Left hindlimb (tissue), 1 donor: ENCODE measurements around the gene SLC16A10.
"Not testable (repeated sequence)": the region's sequence is repeated elsewhere in the genome, so short reads cannot be mapped to it uniquely, and the experiment has no call there.

Experiments used
- DNase-seq: peaks from one replicate; pipeline ENCODE4 v3.0.0-alpha.2; 2018

SLC16A10 gene, protein sequence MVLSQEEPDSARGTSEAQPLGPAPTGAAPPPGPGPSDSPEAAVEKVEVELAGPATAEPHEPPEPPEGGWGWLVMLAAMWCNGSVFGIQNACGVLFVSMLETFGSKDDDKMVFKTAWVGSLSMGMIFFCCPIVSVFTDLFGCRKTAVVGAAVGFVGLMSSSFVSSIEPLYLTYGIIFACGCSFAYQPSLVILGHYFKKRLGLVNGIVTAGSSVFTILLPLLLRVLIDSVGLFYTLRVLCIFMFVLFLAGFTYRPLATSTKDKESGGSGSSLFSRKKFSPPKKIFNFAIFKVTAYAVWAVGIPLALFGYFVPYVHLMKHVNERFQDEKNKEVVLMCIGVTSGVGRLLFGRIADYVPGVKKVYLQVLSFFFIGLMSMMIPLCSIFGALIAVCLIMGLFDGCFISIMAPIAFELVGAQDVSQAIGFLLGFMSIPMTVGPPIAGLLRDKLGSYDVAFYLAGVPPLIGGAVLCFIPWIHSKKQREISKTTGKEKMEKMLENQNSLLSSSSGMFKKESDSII

DNA sequence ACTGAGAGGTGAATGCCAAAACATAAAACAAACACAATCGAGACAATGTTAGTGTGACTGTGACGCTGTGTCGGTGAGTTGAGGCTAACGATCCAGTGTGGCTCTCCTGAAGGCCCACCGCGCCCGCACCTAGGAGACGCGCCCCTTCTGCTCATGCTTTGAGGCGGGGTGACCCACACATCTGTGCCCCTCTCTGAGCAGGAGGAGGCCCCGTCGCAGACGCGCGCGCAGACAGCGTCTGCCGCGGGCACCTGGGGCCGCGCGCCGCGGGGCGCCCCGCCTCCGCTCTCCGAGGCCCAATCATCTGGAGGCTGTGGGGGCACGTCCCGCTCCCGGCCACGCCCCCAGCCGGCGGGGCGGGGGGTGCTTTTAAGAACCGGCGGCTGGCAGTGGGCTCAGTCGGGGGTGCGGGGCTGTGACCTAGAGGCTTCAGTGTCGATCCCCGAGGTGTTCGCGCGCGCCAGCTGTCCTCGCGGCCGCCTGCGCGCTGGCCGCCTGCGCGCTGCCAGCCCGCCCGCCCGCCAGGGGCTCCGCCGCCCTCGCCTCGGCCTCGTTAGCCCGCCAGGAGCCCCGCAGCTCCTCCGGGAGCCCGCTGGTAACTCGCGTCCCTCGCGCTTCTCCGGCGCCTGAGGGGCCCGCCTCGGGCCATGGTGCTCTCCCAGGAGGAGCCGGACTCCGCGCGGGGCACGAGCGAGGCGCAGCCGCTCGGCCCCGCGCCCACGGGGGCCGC, at the start of gene SLC16A10:
Gene SLC16A10 (plus strand): TSS at position 398 of the 730 bp plus-strand sequence. CDS start 250 bp downstream, at position 648.
- peak; percentile 85 for DNase-seq

DNA sequence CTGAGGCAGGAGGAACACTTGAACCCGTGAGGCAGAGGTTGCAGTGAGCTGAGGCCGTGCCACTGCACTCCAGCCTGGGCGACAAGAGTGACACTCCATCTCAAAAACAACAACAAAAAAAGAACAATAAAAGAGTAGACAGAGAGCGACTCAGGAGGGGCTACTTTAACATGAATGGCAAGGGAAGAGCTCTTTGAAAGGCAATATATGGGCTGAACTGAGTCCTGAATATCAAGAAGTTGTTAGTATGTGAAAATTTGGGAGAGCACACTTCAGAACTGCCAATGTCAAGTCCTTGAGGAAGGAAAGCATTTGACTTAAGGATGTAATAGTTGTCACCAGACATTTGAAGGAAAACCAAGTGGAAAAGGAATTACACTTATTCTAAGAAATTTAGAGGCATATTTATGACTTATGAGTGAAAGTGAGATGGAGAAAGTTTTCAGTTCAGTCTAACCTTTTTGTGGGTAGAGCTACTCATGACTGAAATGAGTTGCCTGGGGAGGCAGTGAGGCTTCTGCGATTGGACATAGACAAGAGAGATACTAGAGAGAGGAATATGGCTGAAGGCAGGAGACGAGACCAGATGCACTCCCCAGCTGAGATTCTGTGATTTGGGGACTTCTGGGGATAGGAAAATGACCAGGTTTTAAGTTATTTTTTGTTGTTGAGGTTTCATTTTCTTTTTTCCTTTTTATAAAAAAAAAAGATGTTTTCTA, 48.6 kb upstream of the SLC16A10 start:
- no peak for DNase-seq

DNA sequence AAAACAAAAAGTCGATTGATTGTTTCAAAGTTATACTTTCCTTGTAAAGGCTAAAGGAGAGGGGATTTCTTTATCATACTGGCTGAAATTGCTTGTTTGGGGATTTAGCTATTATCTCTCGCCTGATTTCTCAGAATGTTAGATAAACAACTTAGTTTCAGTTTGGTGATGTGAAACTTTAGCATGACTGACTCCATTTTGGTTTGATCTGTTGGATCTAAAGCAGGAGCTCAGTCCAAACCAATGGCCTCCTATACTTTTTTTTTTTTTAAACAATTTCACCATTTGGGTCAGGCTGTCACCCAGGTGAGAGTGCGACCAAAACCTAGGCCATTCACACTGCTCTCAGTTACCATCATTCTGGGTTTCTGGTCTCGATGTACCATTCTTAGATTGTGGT, 45.4 kb upstream of the SLC16A10 start:
- no peak for DNase-seq

DNA sequence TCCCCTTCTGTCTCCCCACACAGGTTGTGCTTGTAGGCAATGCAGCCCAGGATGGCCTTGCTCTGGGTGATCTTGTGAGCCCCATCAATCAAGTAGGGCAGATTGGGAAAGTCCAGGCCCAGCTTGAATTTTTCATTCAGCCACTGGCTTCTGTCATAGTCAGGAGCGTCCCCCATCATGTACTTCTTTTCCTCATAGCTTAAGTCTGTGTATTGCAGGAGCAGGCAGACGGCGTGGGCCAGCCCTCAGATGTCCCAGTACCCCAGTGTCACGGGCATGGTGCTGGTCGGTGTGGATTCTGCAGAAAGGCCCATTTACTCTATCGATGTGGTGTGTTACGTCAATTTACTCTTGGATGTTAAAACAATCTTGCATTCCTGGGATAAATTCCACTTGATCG, 40.1 kb upstream of the SLC16A10 start:
- no peak for DNase-seq

DNA sequence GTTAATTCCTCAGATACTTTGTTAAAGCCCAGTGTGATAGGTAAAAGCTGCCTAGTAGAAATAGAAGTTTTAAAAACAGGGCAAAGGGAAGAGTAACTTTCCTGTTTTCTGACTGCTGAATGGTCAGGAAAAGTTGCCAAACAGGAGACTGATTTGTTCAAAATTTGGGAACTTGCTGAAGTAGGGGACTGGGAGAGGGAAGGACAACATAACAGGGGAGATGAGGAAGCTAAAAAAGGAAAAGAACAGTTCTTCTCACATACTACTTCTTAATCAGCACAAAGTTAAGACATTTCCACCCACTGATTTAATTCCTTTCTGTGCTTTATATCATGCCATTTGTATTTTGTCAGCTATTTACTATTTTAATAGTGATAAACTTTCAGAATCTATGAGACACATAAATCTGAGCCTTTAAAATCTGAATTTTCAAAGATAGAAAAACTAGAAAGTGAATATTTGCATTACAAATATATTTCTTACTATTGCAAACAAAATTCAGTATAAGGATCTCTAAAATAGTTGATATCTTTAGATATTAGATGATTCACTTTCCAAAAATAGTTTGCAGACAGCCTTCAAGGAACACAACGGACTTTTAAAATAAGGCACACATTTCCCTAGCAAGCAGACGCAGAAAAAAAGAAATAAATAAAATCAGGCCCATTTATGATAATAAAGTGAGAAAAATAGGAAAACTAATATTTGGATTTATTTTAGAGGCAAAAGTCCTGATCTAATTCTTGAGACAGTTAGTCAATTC, 36.9 kb upstream of the SLC16A10 start:
- DNase-seq: no peak

DNA sequence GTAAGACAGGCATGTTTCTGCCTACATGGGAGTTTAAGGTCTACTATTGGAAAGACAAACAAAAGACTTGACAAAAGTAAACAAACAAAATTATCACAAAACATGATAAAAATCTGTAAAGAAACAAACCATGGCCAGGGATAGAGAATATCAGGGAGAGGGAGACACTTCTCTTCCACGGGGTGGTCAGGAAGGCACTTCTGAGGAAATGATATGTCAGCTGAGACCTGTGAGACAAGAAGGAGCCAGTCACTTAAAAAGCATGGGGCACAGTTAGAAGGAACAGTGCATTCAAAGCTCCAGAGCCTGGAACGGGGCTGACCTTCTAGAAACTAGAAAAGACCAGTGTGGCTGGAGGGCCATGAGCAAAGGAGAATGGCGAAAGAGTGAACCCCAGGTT, 35.1 kb upstream of the SLC16A10 start:
- DNase-seq: no peak

DNA sequence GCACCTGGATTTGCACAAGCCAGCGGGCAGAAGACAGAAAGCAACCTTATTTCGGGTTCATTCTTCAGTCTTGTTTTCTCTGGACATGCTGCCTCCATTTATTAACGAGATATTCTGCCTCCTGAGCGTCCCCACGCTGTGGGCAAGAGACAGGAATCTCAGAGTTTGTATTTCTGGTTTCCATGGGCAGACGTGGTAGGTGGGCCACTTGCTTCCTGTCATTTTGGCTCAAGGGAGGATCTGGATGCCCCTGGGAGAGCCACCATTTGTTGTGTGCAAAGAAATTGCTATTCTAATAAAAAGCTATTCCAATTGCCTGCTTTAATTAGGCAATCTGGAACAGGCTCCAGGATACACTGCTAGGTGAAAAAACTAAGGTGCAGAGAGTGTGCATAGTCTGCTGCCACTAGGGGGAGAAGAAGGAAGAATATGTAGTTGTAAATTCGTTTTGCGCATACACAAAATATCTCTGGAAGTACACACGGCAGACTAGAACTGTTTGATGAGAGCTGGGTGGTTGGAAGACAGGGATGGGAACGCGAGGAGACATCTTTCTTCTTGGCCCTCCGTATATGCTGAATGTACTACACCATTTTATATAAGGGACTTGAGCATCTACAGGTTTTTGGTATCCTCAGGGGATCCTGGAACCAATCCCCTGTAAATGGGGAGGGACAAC, 30.1 kb upstream of the SLC16A10 start:
- DNase-seq: no peak

DNA sequence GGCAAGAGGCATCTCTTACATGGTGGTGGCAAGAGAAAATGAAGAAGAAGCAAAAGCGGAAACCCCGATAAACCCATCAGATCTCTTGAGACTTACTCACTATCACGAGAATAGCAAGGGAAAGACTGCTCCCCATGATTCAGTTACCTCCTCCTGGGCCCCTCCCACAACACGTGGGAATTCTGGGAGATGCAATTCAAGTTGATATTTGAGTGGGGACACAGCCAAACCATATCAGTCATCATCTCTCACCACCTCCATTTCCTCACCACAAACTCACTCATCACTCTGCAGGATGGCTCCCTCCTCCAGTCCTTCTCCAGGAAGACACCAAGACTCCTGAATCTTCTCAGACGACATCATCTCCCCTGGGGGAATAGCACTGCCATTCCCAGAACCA, 25.8 kb upstream of the SLC16A10 start:
- no peak for DNase-seq

DNA sequence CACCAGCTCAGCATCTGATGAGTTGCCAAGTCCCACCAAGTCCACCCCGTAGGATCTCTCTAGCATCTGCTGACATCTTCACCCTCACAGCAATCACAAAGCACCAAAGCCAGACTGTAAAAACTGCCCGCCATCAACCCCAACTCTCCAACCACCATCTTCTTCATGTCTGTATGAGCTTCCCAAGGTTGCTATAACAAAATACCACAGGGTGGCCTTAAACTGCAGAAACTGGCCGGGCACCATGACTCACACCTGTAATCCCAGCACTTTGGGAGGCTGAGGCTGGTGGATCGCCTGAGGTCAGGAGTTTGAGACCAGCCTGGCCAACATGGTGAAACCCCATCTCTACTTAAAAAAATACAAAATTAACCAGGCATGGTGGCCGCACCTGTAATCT, 25.3 kb upstream of the SLC16A10 start:
- DNase-seq: not testable (repeated sequence)

DNA sequence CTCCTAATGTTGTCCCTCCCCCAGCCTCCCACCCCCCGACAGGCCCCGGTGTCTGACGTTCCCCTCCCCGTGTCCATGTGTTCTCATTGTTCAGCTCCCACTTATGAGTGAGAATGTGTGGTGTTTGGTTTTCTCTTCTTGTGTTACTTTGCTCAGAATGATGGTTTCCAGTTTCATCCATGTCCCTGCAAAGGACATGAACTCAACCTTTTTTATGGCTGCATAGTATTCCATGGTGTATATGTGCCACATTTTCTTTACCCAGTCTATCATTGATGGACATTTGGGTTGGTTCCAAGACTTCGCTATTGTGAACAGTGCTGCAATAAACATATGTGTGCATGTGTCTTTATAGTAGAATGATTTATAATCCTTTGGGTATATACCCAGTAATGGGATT, 24.4 kb upstream of the SLC16A10 start:
- not testable (repeated sequence) for DNase-seq

DNA sequence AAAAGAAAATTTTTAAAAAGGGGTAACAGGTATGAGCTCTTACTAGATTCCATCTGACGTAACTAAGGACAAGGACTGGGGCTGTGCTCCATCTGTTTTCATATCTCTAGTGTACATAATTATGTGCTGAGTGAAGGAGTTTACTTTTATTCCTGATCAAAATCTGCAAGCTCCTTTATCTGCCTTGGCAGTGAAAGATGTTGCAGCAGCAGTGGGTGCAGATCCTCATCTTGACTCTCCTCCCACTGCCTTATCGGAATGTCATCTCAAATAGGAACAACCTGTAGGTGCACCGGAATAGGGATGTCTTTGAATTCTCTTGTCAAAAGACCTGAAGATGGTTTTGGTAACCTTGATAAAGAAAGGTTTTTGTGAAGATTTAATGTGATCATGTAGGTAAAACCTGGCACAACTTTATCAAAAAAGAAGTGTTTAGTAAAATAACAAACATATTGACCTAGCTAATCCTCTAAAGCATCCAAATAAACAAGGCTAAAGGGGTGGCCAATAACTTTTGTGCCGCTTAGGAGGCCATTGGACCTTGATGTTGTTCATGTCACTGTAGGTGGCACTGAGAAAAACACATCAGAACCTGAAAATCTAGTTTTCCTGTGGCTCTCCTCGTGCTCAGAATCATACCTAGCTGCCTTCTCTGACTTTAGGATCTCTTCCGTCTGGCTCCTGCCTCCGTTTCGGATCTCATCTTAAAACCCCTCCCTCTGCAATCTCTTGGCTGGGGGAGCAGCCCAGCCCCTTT, 19.0 kb upstream of the SLC16A10 start:
- DNase-seq: no peak

DNA sequence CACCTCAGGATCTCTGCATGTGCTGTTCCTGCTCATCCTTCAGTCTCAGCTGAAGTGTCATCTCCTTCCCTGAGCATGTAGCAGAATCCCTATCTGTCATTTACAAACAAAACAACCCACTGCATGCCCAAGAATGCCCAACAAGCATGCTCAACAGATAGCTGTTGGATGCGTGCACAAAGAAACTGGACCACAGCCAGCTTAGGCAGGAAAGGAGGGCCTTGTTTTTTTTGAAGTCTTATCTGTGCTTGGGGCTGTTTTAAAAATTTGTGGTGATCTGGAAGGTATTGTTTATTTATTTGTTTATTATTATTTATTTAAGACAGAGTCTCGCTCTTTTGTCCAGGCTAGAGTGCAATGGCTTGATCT, 18.5 kb upstream of the SLC16A10 start:
- DNase-seq: no peak

DNA sequence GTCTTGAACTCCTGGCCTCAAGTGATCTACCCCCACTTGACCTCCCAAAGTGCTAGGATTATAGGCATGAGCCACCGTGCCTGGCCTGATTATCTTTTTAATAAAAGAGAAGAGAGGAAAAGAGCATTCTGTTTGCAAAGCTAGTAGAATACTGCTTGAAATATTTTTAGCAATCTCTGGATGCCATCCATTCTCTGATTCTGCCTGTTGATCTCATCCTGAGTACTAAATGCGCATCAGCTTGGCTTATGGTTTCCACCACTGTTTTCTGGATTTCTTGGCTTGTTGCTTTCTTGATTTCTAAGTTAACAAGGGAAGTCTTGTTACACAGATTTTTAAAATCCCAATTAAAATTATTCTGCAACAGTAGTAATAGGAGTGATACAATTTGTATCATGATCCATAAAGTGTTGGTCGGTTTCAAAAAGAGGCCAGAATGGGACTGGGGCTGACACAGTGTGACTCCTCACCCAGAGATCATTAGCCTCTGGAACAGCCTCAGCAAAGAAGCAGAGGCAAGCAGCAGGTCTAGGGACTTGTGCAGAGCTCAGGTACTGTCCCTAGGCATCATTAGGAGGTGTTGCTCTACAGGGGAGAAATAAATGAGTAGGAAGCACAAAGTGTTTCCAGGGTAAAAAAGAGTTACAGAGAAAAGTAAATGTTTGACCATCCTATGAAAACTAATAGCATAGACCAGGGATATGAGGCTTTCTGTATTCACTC, 17.8 kb upstream of the SLC16A10 start:
- DNase-seq: no peak

DNA sequence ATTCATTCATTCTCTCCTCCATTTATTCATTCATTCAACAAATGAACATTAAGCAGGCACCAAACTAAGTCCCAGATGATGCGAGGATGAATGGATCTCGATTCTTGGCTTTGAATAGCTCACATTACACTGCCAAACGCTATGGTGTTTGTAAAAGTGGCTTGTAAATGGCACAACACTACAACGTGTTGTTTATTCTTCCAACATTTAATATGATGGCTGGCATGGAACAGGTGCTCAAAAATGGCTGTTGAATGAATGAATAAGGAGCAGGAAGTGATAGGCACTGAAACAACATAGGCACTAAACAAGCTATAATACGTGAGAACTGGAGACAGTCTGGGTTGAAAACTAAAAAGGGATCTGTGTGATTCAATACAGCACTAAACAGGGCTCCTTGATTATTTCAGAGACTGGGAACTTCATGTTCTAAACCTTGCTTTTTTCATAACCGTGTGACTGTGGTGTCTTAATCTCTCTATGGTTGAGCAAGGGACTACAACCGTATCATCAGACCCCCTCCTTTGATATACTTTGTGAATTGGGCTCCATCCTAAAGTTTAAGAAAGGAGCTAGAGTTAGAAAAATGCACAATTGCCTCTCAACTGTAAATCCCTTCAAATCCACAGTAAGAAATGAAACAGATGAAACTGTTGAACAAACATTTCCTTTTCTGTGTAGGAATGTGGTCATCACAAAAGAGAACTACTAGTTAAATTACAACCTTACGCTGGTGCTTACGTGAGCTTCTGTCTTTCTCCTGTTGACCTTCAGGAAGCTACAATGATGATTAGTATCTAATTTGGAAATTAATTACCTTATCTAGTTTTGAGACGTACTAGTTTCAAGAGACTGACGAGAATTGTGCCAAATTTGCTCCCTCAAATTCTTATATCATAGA, 16.9 kb upstream of the SLC16A10 start:
- no peak for DNase-seq

DNA sequence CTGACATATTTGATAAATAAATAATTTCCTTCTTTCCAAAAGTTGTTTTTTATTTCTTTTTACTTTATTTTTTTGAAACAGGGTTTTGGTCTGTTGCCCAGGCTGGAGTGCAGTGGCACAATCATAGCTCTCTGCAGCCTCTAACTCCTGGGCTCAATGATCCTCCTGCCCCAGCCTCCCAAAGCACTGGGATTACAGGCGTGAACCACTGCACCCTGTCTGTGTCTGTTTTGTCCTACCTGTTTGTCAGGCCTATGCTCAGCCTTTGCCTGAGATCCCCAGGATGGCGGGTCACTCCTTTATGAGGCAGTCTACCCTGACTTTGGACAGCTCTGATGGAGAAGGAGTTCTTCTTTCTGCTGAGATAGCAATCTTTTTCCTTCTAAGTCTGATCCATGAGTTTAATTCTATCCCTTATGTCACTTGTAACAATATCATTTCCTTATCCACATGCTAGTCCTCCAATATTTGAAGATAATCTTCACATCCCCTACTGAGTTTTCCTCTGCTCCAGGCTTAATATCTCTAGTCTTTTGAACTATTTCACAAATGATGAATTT, 14.4 kb upstream of the SLC16A10 start:
- no peak for DNase-seq

DNA sequence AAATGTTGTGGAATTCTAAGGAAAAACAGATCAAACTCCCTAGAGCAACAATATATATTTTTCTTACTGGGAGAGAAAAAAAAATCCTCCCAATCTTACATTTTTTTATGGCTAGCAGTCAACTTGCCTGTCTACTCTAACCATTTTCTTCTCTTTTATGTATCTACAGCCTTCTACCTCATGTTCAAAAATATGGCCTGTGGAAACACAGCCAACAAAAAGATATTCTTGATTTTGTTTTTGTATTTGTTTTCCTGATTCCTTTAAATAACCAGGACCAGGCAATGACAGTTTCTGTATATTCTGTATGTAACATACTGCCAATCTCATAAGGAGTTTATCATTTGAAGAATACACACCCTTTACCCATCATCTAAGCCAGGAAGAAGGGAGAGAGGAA, 13.0 kb upstream of the SLC16A10 start:
- DNase-seq: no peak

DNA sequence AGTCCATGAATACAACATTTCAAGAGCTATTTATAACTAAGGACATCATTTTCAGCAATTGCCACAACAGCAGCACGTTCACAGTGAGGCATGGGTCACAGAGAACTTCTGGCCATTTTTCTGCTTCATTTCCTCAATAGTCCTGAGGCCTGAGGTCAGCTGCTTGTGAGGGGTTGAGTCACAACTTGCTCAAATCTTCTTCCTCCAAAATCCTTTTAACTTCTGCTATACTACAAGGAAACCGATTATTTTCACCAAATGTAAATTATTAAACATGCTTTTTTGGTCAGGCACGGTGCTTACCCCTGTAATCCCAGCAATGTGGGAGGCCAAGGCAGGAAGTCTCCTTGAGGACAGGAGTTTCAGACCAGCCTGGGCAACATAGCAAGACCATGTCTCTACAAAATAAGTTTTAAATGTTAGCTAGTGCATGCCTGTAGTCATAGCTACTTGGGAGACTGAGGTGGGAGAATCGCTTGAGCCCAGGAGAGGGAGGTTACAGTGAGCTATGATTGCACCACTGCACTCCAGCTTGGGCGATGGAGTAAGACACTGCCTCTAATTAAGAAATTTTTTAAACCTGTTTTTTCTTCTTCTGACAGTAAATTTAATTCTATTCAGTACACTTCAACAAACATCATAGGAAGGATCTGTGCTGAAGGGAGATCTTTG, 11.1 kb upstream of the SLC16A10 start:
- no peak for DNase-seq

DNA sequence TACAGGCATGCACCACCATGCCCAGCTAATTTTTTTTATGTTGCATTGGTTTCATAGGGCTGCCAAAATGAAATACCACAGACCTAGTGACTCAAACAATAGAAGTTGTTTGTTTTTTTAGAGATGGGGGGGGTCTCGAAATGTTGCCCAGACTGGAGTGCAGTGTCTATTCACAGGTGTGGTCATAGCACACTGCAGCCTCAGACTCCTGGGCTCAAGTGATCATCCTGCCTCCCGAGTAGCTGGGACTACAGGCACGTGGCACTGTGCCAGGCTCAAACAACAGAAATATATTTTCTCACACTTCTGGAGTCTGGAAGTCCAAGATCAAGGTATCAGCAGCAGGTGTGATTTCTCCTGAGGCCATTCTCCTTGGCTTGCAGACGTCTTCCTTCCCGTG, 6.6 kb upstream of the SLC16A10 start:
- DNase-seq: no peak

DNA sequence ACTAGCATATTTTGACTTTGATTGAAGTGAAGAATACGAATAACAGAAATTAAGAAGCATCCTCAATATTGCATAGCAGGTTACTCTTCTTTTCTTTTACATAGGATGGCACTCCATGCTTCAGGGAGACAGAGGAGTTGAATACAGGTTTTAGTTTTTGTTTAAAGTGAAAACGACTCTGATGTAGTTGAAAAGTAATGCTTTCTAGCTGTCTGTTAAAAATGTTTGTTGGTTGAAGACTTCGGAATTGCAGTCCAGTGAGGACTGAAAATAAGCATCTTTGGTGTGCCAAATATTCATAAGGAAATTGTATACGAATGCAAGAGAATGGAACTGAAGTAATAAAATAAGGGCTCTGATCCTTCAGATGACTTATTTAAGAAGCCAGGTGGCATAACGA, 618 bp upstream of the SLC16A10 start:
- DNase-seq: no peak
